ENCODE data around the gene JADE1.
A peak's percentile ranks its signal among the peaks of the same experiment; 100 is the strongest.

JADE1 gene

DNA sequence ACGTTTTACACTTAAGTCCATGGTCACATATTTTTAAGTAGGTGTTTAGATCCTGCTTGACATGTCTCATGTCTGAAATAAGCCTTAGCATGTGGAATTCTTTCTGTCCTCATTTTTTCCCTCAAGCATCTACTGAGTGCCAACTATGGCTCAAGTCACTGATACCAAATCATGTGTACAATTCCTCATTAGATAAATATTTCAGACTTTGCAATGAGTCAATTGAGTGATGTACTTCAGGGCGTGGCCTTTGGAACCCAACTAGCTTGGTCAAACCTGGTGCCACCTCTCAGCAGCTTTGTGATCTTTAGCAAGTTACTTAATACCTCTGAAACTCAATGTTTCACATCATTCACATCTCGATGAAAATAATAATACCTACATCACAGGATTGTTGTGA lies 12.6 kb upstream of the JADE1 start:
- TF ChIP-seq CTCF (IDR thresholded peaks at IDR 0.05; ENCODE audit: extremely low read depth, missing control alignments), result no peak
- no peak for DNase-seq (ENCODE audit: low spot score)

GRCh38 chr4:128800284-128800683 lies 9.2 kb upstream of the JADE1 start:
- no peak for TF ChIP-seq CTCF (IDR thresholded peaks at IDR 0.05; ENCODE audit: extremely low read depth, missing control alignments)
- no peak for DNase-seq (ENCODE audit: low spot score)

DNA sequence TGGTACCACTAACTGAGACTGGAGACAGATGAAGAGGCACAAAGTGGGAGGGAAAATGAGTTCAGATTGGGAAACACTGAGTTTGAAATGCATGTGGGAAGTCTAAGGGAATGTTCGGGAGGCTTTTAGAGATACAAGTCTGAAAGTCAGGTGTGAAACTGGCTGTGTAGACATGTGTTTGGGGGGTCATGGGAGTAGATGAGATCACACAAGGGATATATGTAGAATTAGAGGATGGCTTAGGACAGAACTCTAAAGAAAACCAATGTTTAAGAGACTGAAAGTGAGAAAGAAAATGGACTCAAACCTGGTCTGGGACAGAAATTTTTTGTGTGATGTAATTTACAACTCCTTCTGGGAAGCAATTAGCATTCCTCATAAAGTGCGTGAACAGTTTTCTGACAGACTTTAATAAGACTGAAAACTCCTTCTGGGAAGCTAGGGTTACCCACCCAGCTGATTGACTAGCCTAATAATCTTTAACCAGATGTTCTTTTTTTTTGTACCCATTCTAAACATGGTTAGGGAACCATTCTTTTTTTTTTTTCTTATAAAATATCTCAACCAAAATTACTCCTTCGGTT lies 8.7 kb upstream of the JADE1 start:
- TF ChIP-seq CTCF (IDR thresholded peaks at IDR 0.05; ENCODE audit: extremely low read depth, missing control alignments), result no peak
- DNase-seq (ENCODE audit: low spot score), result no peak

DNA sequence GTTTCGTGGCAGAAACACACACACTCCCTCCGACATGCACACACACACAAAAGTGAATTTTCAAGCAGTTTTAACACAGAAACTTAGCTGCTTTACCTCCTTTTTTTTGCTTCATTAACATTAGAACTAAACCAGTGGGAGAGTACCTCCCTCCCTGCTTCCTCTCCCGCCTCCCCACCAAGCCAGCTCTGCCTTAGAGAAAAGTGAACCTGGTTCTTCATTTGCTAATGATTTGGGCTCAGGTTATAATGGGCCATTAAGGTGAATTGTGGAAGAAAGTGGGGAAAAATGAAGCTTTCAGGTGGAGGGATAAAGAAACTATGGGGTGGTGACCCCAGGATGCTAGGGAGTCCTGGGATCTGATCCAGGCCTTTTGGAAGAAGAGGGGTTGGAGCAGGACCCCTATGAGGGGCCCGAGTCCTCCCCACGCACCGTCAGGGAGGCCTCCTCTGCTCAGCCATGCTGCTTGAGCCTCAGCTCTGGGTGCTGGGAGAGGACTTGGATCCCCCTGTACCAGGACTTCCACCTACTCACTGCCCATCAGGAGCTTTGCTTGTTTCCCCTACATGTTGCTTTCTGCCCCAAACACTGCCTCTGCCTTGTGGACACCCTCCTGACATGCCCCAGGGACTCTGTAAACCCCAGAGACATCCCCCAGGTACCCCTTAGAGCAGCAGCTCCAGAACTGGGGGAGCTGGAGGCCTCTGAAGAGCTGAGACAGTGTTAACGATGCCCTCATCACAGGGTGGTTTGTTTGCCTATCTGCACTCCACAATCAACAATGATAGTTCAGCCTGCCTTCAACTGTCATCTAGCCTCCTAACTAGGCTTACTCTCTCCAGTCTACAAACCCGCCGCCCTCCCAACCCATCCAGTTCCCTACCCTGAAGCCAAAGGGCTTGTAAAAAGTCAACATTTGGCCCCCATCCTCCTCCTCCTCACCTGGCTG lies 6.5 kb upstream of the JADE1 start:
- DNase-seq (ENCODE audit: low spot score), result no peak
- no peak for TF ChIP-seq CTCF (IDR thresholded peaks at IDR 0.05; ENCODE audit: extremely low read depth, missing control alignments)

DNA sequence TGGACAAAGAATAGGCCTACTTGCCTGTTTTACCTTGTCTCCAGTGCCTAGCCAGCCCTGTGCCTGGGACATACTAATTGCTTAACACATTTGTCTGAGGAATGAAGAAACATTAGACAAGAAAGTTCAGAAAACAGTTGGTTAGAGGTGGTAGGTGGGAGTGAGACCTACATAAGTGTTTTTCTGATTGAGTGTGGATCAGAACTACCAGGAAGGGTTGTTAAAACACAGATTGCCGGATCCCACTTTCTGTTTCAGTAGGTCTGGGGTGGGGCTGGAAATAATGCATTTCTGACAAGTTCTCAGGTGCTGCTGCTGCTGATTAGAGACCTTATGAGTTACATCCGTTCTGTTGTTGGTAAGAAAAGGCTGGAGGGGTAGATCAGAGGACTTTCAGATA lies 5.7 kb upstream of the JADE1 start:
- no peak for DNase-seq (ENCODE audit: low spot score)
- TF ChIP-seq CTCF (IDR thresholded peaks at IDR 0.05; ENCODE audit: extremely low read depth, missing control alignments), result no peak

- TF ChIP-seq CTCF (IDR thresholded peaks at IDR 0.05; ENCODE audit: extremely low read depth, missing control alignments), result no peak
- DNase-seq (ENCODE audit: low spot score), result peak; percentile 66
These were observed 901 bp downstream of the JADE1 start for GRCh38 chr4:128810331-128810870.
